H1 (cell line): ENCODE measurements around the gene TEAD2. TPM values are rescaled to one million over a fixed set of nuclear protein-coding genes. Genes with fewer than 3 reads are reported as not detected.

Source experiments
- CTCF ChIA-PET: fragments of 300-600 bp; sonication (Branson Sonifier 250); formaldehyde crosslinking; loops from one replicate; lab custom pipeline; 2021; ENCODE audit not compliant: partially characterized antibody; lab: Charles Lee
- POLR2A ChIA-PET: fragments of 300-600 bp; sonication (Branson Sonifier 250); formaldehyde crosslinking; loops from one replicate; lab custom pipeline; 2021; ENCODE audit warnings: inconsistent platforms; ENCODE audit not compliant: partially characterized antibody; lab: Charles Lee
- DNase-seq, 2 experiments: peaks; one replicate each; pipeline versions ENCODE4 v3.0.0 to v3.0.0-alpha.2; 2010 to 2022; ENCODE audit warnings: low spot score in 2 of 2, low read depth in 1 of 2, mixed read lengths in 1 of 2
- FAIRE-seq: peaks from 2 replicates; lab custom pipeline; 2011; peaks lifted over from hg19 to GRCh38; lab: Jason Lieb, UNC
- H2AFZ ChIP-seq: 2 replicates; pipeline ENCODE4 v1.8.1; 2012; ENCODE audit warnings: low read length, inconsistent platforms
- H2AK5ac ChIP-seq: 2 replicates; pipeline ENCODE4 v1.6.1; 2013; ENCODE audit warnings: low read depth, low read length
- H2BK120ac ChIP-seq: replicated peaks from 2 replicates; pipeline ENCODE3; 2013; ENCODE audit warnings: low read depth, low read length, inconsistent platforms
- H2BK12ac ChIP-seq: 2 replicates; pipeline ENCODE4 v1.6.1; 2013; ENCODE audit warnings: low read depth, low read length
- H2BK15ac ChIP-seq: 2 replicates; pipeline ENCODE4 v1.6.1; 2013; ENCODE audit warnings: low read length
- H2BK20ac ChIP-seq: 2 replicates; pipeline ENCODE4 v1.6.1; 2013; ENCODE audit warnings: low read length
- H2BK5ac ChIP-seq: 2 replicates; pipeline ENCODE4 v1.6.1; 2013; ENCODE audit warnings: low read depth, low read length
- H3K14ac ChIP-seq: 2 replicates; pipeline ENCODE4 v1.6.1; 2013; ENCODE audit warnings: inconsistent platforms; ENCODE audit not compliant: insufficient read length
- H3K18ac ChIP-seq: 2 replicates; pipeline ENCODE4 v1.6.1; 2013; ENCODE audit warnings: low read length; ENCODE audit errors: extremely low read depth
- H3K23ac ChIP-seq: 2 replicates; pipeline ENCODE4 v1.6.1; 2013; ENCODE audit warnings: inconsistent platforms; ENCODE audit not compliant: insufficient read length
- H3K23me2 ChIP-seq: 2 replicates; pipeline ENCODE4 v1.6.1; 2013; ENCODE audit warnings: low read depth, low read length
- H3K27ac ChIP-seq: 2 replicates; pipeline ENCODE4 v1.6.1; 2011; ENCODE audit warnings: low read depth, low read length, inconsistent platforms
- H3K27me3 ChIP-seq, 4 experiments: replicated peaks in 1 of 4; 1 replicate in 1 of 4; 2 replicates in 3 of 4; pipeline versions ENCODE4 v1.6.1 to v1.8.1; 2011 to 2013; ENCODE audit warnings: low read length in 3 of 4, mild to moderate bottlenecking in 3 of 4, inconsistent platforms in 2 of 4, mixed read lengths in 2 of 4, moderate library complexity in 1 of 4; ENCODE audit not compliant: control insufficient read depth in 3 of 4, insufficient read depth in 3 of 4; ENCODE audit errors: extremely low read depth in 1 of 4
- H3K36me3 ChIP-seq, 4 experiments: 2 replicates each; pipeline versions ENCODE4 v1.6.1 to v1.8.1; 2011 to 2013; ENCODE audit warnings: mild to moderate bottlenecking in 4 of 4, low read length in 3 of 4, moderate library complexity in 2 of 4, control low read depth in 1 of 4, inconsistent platforms in 1 of 4; ENCODE audit not compliant: insufficient read depth in 4 of 4, control insufficient read depth in 2 of 4
- H3K4ac ChIP-seq: replicated peaks from 2 replicates; pipeline ENCODE3; 2013; ENCODE audit warnings: low read length, low read depth, mixed read lengths, inconsistent platforms; ENCODE audit not compliant: insufficient read length
- H3K4me1 ChIP-seq, 4 experiments: replicated peaks in 1 of 4; 1 replicate in 1 of 4; 2 replicates in 3 of 4; pipeline versions ENCODE4 v1.6.1 to v1.8.1; 2011 to 2013; ENCODE audit warnings: low read length in 3 of 4, inconsistent platforms in 2 of 4, mixed read lengths in 1 of 4; ENCODE audit not compliant: insufficient read depth in 4 of 4, control insufficient read depth in 3 of 4
- H3K4me2 ChIP-seq, 2 experiments: 2 replicates each; pipeline versions ENCODE4 v1.6.1 to v1.8.1; 2011 to 2013; ENCODE audit warnings: low read depth in 2 of 2, low read length in 2 of 2, control low read depth in 1 of 2, inconsistent platforms in 1 of 2, mild to moderate bottlenecking in 1 of 2; ENCODE audit not compliant: insufficient read depth in 1 of 2
- H3K4me3 ChIP-seq, 4 experiments: fragments of 200-600, 300-600 bp in 1 of 4; sonication (generic), shearing (Covaris generic), sonication (Bioruptor Twin) in 1 of 4; 2 replicates each; pipeline versions ENCODE4 v1.5.1 to v1.8.1; 2011 to 2016; ENCODE audit warnings: low read length in 4 of 4, low read depth in 3 of 4, control low read depth in 2 of 4, inconsistent platforms in 2 of 4, mild to moderate bottlenecking in 2 of 4, mixed read lengths in 1 of 4, moderate library complexity in 1 of 4; ENCODE audit not compliant: insufficient read depth in 2 of 4; ENCODE audit errors: extremely low read depth in 1 of 4
- H3K56ac ChIP-seq: replicated peaks from 2 replicates; pipeline ENCODE3; 2013; ENCODE audit warnings: low read depth, mild to moderate bottlenecking, mixed read lengths, low read length, inconsistent platforms; ENCODE audit not compliant: insufficient read length
- H3K79me1 ChIP-seq: 2 replicates; pipeline ENCODE4 v1.6.1; 2013; ENCODE audit warnings: low read depth, low read length, control low read depth
- H3K79me2 ChIP-seq, 2 experiments: 2 replicates each; pipeline versions ENCODE4 v1.6.1 to v1.8.1; 2012 to 2013; ENCODE audit warnings: low read length in 2 of 2, mild to moderate bottlenecking in 2 of 2, inconsistent platforms in 1 of 2; ENCODE audit not compliant: insufficient read depth in 2 of 2, control insufficient read depth in 1 of 2
- H3K9ac ChIP-seq, 4 experiments: replicated peaks in 1 of 4; 1 replicate in 1 of 4; 2 replicates in 3 of 4; pipeline versions ENCODE4 v1.6.1 to v1.8.1; 2011 to 2013; ENCODE audit warnings: low read depth in 3 of 4, low read length in 3 of 4, control low read depth in 2 of 4, mild to moderate bottlenecking in 2 of 4, moderate library complexity in 2 of 4, inconsistent platforms in 1 of 4; ENCODE audit errors: extremely low read depth in 1 of 4
- H3K9me3 ChIP-seq, 2 experiments: 2 replicates each; pipeline versions ENCODE4 v1.6.1 to v1.8.1; 2012 to 2013; ENCODE audit warnings: mild to moderate bottlenecking in 2 of 2, moderate library complexity in 2 of 2, control low read depth in 1 of 2, inconsistent platforms in 1 of 2, low read depth in 1 of 2, low read length in 1 of 2, mixed read lengths in 1 of 2; ENCODE audit not compliant: insufficient read depth in 2 of 2
- H4K20me1 ChIP-seq, 2 experiments: replicated peaks in 1 of 2; 2 replicates each; pipeline versions ENCODE3 to v1.8.1; 2011 to 2013; ENCODE audit warnings: inconsistent platforms in 2 of 2, low read length in 2 of 2, mild to moderate bottlenecking in 1 of 2; ENCODE audit not compliant: insufficient read depth in 2 of 2, control insufficient read depth in 1 of 2
- H4K5ac ChIP-seq: 2 replicates; pipeline ENCODE4 v1.6.1; 2013; ENCODE audit warnings: low read length, low read depth, mixed read lengths, inconsistent platforms; ENCODE audit not compliant: insufficient read length
- H4K8ac ChIP-seq: 2 replicates; pipeline ENCODE4 v1.8.0; 2013; ENCODE audit warnings: mild to moderate bottlenecking, moderate library complexity, low read length, inconsistent platforms; ENCODE audit not compliant: insufficient read depth; ENCODE audit errors: extremely low read depth
- H4K91ac ChIP-seq: replicated peaks from 2 replicates; pipeline ENCODE3; 2013; ENCODE audit warnings: low read length, mixed read lengths, inconsistent platforms; ENCODE audit not compliant: insufficient read length
- BACH1 ChIP-seq: IDR thresholded peaks from 2 replicates; pipeline ENCODE4 v1.6.1; 2012; ENCODE audit warnings: low read length, improper control_type of control experiment
- BCL11A ChIP-seq, 2 experiments: IDR thresholded peaks; one replicate each; pipeline ENCODE4 v1.6.1; 2011; ENCODE audit warnings: low read depth in 2 of 2, low read length in 2 of 2, mild to moderate bottlenecking in 2 of 2
- E2F6 ChIP-seq: IDR thresholded peaks from 2 replicates; pipeline ENCODE4 v1.6.1; 2012; ENCODE audit warnings: inconsistent platforms
- EP300 ChIP-seq, 2 experiments: IDR thresholded peaks; 1 replicate in 1 of 2; 2 replicates in 1 of 2; pipeline ENCODE4 v1.6.1; 2011 to 2012; ENCODE audit warnings: low read depth in 2 of 2, low read length in 2 of 2, mild to moderate bottlenecking in 2 of 2, borderline replicate concordance in 1 of 2, inconsistent platforms in 1 of 2, moderate library complexity in 1 of 2
- NRF1 ChIP-seq: IDR thresholded peaks from 2 replicates; pipeline ENCODE4 v1.6.1; 2011; ENCODE audit warnings: mild to moderate bottlenecking, low read depth, low read length, improper control_type of control experiment
- RNF2 ChIP-seq: fragments of 200-900, 300-1000 bp; sonication (generic); IDR thresholded peaks from 2 replicates; pipeline ENCODE4 v1.7.1; 2016; ENCODE audit warnings: borderline replicate concordance, low read depth, mild to moderate bottlenecking, antibody characterized with exemption, low read length; ENCODE audit not compliant: poor library complexity, severe bottlenecking; ENCODE audit errors: missing control alignments
- SUZ12 ChIP-seq: fragments of 200-600 bp; sonication (generic); IDR thresholded peaks from 2 replicates; pipeline ENCODE4 v1.6.1; 2012; ENCODE audit warnings: mild to moderate bottlenecking, inconsistent platforms, low read length, moderate library complexity, mixed read lengths
- TCF12 ChIP-seq: IDR thresholded peaks from 2 replicates; pipeline ENCODE4 v1.6.1; 2011; ENCODE audit warnings: low read depth, mild to moderate bottlenecking, low read length
- TEAD4 ChIP-seq: IDR thresholded peaks from 2 replicates; pipeline ENCODE4 v1.6.1; 2012; ENCODE audit warnings: low read depth, low read length, inconsistent platforms, mixed read lengths
- ZNF274 ChIP-seq: IDR thresholded peaks from 2 replicates; pipeline ENCODE4 v1.7.0; 2012; ENCODE audit warnings: low read length, borderline replicate concordance; ENCODE audit errors: extremely low read depth
- WGBS, 2 experiments: shearing (Covaris generic) in 1 of 2; methylation state at CpG; one replicate each; pipeline versions ENCODE4 v1.1.6 to v1.1.7; 2013 to 2015; ENCODE audit warnings: low lambda C conversion rate in 2 of 2, mixed read lengths in 2 of 2, inconsistent platforms in 1 of 2, low coverage in 1 of 2, missing lambda C conversion rate in 1 of 2; ENCODE audit not compliant: insufficient replicate concordance in 2 of 2, insufficient coverage in 1 of 2, insufficient read length in 1 of 2; ENCODE audit errors: extremely low coverage in 1 of 2, missing lambda C conversion rate in 1 of 2; 5-methylcytosine and 5-hydroxymethylcytosine counted together
- polyA plus RNA-seq, 7 experiments: library from polyadenylated mRNA; depleted of rRNA in 3 of 7; stranded (reverse) in 5 of 7; unstranded in 2 of 7; fragments of >200 nt in 5 of 7; fragments of 200-250 nt in 2 of 7; gene quantifications; 1 replicate in 5 of 7; 2 replicates in 1 of 7; 4 replicates in 1 of 7; pipeline versions ENCODE4 v1.2.1 to v1.2.3, GENCODE V29; 2011 to 2013; ENCODE audit warnings: missing spikeins in 2 of 7, mixed read lengths in 2 of 7
- total RNA-seq: library from RNA; stranded (reverse); fragmentation: NEBNext Ultra II Directional; extraction: Animal tissue kit (Norgen Biotek cat#: 25700); gene quantifications from 2 replicates; pipeline ENCODE4 v1.2.1, GENCODE V29; 2021

Gene TEAD2
- total and polyA plus RNA-seq, 2 of the 8 experiments (the other 6 are each of a cell fraction or from before 2014, with no cell fraction given) = 87.6 to 146 TPM

GRCh38 chr19:49340865-49341718 lies 21.1 kb downstream of the TEAD2 start:
- H3K14ac ChIP-seq = no peak overlapping the region
- H3K36me3 ChIP-seq = peaks cover 37 to 52% (median 41%) of the 10 kb centered on the region in 4 experiments
- no peak overlapping the region for H2AK5ac ChIP-seq
- H4K5ac ChIP-seq = no peak overlapping the region
- 92% methylated on average over 11 of the region's 11 CpGs; no CpG with 5 or more reads in 1 of the 2 experiments for WGBS, 2 experiments
- H3K9ac ChIP-seq = no peak overlapping the region; a peak in 1 of 7 replicates
- no peak overlapping the region for H4K91ac ChIP-seq
- no peak overlapping the region for H4K8ac ChIP-seq
- DNase-seq (no peak), FAIRE-seq (no peak)
- no peak overlapping the region for H2BK20ac ChIP-seq
- H2AFZ ChIP-seq = no peak overlapping the region
- H3K79me2 ChIP-seq = no peaks in the 10 kb centered on the region
- H3K4me2 ChIP-seq = peak overlapping the region in 1 of 2 experiments; percentile 88; a peak in 1 of 4 replicates
- no peak overlapping the region for H3K23ac ChIP-seq
- peaks cover 0 to 17% (median 9%) of the 10 kb centered on the region in 4 experiments; a peak in 6 of 7 replicates for H3K4me1 ChIP-seq
- H3K27ac ChIP-seq = no peak overlapping the region
- peaks cover 9 to 27% of the 10 kb centered on the region in 2 experiments for H4K20me1 ChIP-seq
- ChIA-PET POLR2A (interaction anchor here (0.6 to 6.9 kb wide), 8 partner anchors 8 to 334 kb away, joined by 3 to 63 read pairs (median 21); partner anchors contain the start of genes DKKL1, PIH1D1, SLC6A16 and TEAD2), CTCF (interaction anchor here (0.7 to 2.1 kb wide), 6 partner anchors 9 to 230 kb away, joined by 3 to 5 read pairs (median 3); no protein-coding TSS in a partner anchor)
- peaks cover 0 to 10% (median 3%) of the 10 kb centered on the region in 4 experiments; a peak in 4 of 7 replicates for H3K27me3 ChIP-seq
- H3K23me2 ChIP-seq = peaks cover 13% of the 10 kb centered on the region
- no peaks in the 10 kb centered on the region for H3K9me3 ChIP-seq
- H2BK15ac ChIP-seq = no peak overlapping the region
- no peak overlapping the region for H3K4ac ChIP-seq
- H2BK5ac ChIP-seq = no peak overlapping the region
- H2BK120ac ChIP-seq = no peak overlapping the region
- no peak overlapping the region for H3K4me3 ChIP-seq
- H3K18ac ChIP-seq = no peak overlapping the region
- H3K79me1 ChIP-seq = no peaks in the 10 kb centered on the region
- no peak overlapping the region for H3K56ac ChIP-seq
- no peak overlapping the region for H2BK12ac ChIP-seq
- TF ChIP-seq TEAD4 (no peak), ZNF274 (no peak), E2F6 (no peak), EP300 (IDR thresholded peaks at IDR 0.05; ENCODE audit: borderline replicate concordance in 1 of 2, low read depth in 2 of 2, low read length in 2 of 2) (no peak), NRF1 (no peak), BCL11A (IDR thresholded peaks at IDR 0.05; ENCODE audit: low read depth in 2 of 2, low read length in 2 of 2) (no peak), RNF2 (no peak), SUZ12 (no peak), TCF12 (no peak), BACH1 (no peak)
